HepG2 (cell line): Measurements from ENCODE around the gene TASP1. TPM values are rescaled to one million over a fixed set of nuclear protein-coding genes. Genes with fewer than 3 reads are reported as not detected.

Experiments
- BORCS8-MEF2B ChIP-seq: sonication (generic); formaldehyde crosslinking; IDR thresholded peaks from 2 replicates; pipeline ENCODE4 v1.8.0; 2022; ENCODE audit warnings: mild to moderate bottlenecking, missing genetic modification reagents
- CEBPB ChIP-seq: IDR thresholded peaks from 2 replicates; pipeline ENCODE4 v1.6.1; 2011; ENCODE audit warnings: low read depth, low read length, improper control_type of control experiment, borderline replicate concordance
- DR1 ChIP-seq: sonication (generic); formaldehyde crosslinking; IDR thresholded peaks from 2 replicates; pipeline ENCODE4 v1.8.0; 2021; ENCODE audit warnings: mild to moderate bottlenecking, missing genetic modification reagents, inconsistent platforms
- GPN1 ChIP-seq: sonication (generic); formaldehyde crosslinking; IDR thresholded peaks from 2 replicates; pipeline ENCODE4 v1.5.1; 2020; ENCODE audit warnings: missing genetic modification reagents, borderline replicate concordance
- HOXA3 ChIP-seq: sonication (generic); formaldehyde crosslinking; IDR thresholded peaks from 2 replicates; pipeline ENCODE4 v1.5.0; 2020; ENCODE audit warnings: missing genetic modification reagents
- NFKB2 ChIP-seq: sonication (generic); formaldehyde crosslinking; IDR thresholded peaks from 2 replicates; pipeline ENCODE4 v1.4.0; 2020; ENCODE audit warnings: missing genetic modification reagents, borderline replicate concordance
- RARG ChIP-seq: sonication (generic); formaldehyde crosslinking; IDR thresholded peaks from 2 replicates; pipeline ENCODE4 v1.4.0; 2020; ENCODE audit warnings: low read depth, mild to moderate bottlenecking, missing genetic modification reagents
- ZNF12 ChIP-seq: sonication (generic); formaldehyde crosslinking; IDR thresholded peaks from 2 replicates; pipeline ENCODE4 v1.5.0; 2020; ENCODE audit warnings: missing genetic modification reagents
- ZNF225 ChIP-seq: sonication (generic); formaldehyde crosslinking; IDR thresholded peaks from 2 replicates; pipeline ENCODE4 v1.4.0; 2020; ENCODE audit warnings: mild to moderate bottlenecking, missing genetic modification reagents
- ZNF296 ChIP-seq: sonication (generic); formaldehyde crosslinking; conservative IDR thresholded peaks from 2 replicates; pipeline ENCODE4 v1.5.0; 2020; ENCODE audit warnings: mild to moderate bottlenecking, missing genetic modification reagents
- ZNF337 ChIP-seq: sonication (generic); formaldehyde crosslinking; IDR thresholded peaks from 2 replicates; pipeline ENCODE4 v1.5.1; 2020; ENCODE audit warnings: missing genetic modification reagents, low read depth, mild to moderate bottlenecking, borderline replicate concordance
- polyA plus RNA-seq, 8 experiments: library from polyadenylated mRNA; depleted of rRNA in 3 of 8; stranded (reverse) in 7 of 8; unstranded in 1 of 8; fragments of >200 nt; fragmentation: Illumina TruSeq in 4 of 8; extraction: Trizol in 4 of 8; gene quantifications; 2 replicates each; pipeline versions ENCODE4 v1.2.1 to v1.2.3, GENCODE V29; 2011 to 2016; ENCODE audit warnings: low read depth in 4 of 8, missing spikeins in 1 of 8, mixed read lengths in 1 of 8; ENCODE audit not compliant: insufficient read depth in 1 of 8
- total RNA-seq, 5 experiments: library from RNA; depleted of rRNA; stranded (reverse); fragments of >200 nt; fragmentation: Illumina TruSeq; extraction: Trizol; gene quantifications; 2 replicates each; pipeline ENCODE4 v1.2.3, GENCODE V29; 2016; ENCODE audit warnings: low read depth in 1 of 5
- TF ChIP-seq, protein P1 (sequence below): sonication (generic); formaldehyde crosslinking; IDR thresholded peaks from 2 replicates; pipeline ENCODE4 v1.9.0; 2021; ENCODE audit warnings: missing genetic modification reagents, borderline replicate concordance
- TF ChIP-seq, protein P2 (sequence below): sonication (generic); formaldehyde crosslinking; IDR thresholded peaks from 2 replicates; pipeline ENCODE4 v1.5.1; 2020; ENCODE audit warnings: mild to moderate bottlenecking, missing genetic modification reagents, moderate library complexity
- TF ChIP-seq, protein P3 (sequence below), 2 experiments: sonication (generic) in 1 of 2; formaldehyde crosslinking in 1 of 2; IDR thresholded peaks; 2 replicates each; pipeline versions ENCODE4 v1.4.0 to v1.6.1; 2016 to 2020; ENCODE audit warnings: borderline replicate concordance in 1 of 2, low read depth in 1 of 2, mild to moderate bottlenecking in 1 of 2, missing genetic modification reagents in 1 of 2
- TF ChIP-seq, protein P4 (sequence below): sonication (generic); formaldehyde crosslinking; IDR thresholded peaks from 2 replicates; pipeline ENCODE4 v1.4.0; 2020; ENCODE audit warnings: missing genetic modification reagents
- TF ChIP-seq, protein P5 (sequence below): sonication (generic); formaldehyde crosslinking; IDR thresholded peaks from 2 replicates; pipeline ENCODE4 v1.4.0; 2020; ENCODE audit warnings: mild to moderate bottlenecking, missing genetic modification reagents, borderline replicate concordance

Gene TASP1
- total and polyA plus RNA-seq, 2 of the 13 experiments (the other 11 are each of a cell fraction or from before 2014, with no cell fraction given), result 10.0 to 25.2 TPM

DNA sequence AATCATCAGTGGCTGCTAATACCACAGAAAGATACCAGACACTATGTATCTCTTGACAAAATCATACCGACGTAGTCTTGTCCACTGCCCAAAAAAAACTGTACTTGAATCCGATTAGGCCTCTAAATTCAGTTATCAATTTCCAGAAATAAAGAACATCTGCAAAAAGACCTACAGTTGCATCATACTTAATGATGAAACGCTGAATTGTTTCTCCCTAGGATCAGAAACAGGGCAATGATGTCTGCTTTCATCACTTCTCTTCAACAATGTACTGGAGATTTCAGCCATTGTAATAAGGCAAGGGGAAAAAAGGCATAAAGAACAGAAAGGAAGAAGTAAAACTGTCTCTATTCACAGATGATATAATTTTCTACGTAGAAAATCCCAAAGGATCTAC is 152.0 kb downstream of the TASP1 start (continued):
- TF ChIP-seq, protein P1, sequence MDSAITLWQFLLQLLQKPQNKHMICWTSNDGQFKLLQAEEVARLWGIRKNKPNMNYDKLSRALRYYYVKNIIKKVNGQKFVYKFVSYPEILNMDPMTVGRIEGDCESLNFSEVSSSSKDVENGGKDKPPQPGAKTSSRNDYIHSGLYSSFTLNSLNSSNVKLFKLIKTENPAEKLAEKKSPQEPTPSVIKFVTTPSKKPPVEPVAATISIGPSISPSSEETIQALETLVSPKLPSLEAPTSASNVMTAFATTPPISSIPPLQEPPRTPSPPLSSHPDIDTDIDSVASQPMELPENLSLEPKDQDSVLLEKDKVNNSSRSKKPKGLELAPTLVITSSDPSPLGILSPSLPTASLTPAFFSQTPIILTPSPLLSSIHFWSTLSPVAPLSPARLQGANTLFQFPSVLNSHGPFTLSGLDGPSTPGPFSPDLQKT (CRISPR knock-in tag), result no peak
- TF ChIP-seq HOXA3 (CRISPR knock-in tag) (no peak), GPN1 (CRISPR knock-in tag) (no peak), RARG (CRISPR knock-in tag) (no peak), CEBPB (peak; percentile 72; the same call in 1 of the 2 replicates), NFKB2 (no peak), BORCS8-MEF2B (CRISPR knock-in tag) (no peak), ZNF296 (CRISPR knock-in tag) (no peak), ZNF225 (CRISPR knock-in tag) (no peak), ZNF337 (no peak), DR1 (CRISPR knock-in tag) (no peak), ZNF12 (no peak)
- TF ChIP-seq, protein P2, sequence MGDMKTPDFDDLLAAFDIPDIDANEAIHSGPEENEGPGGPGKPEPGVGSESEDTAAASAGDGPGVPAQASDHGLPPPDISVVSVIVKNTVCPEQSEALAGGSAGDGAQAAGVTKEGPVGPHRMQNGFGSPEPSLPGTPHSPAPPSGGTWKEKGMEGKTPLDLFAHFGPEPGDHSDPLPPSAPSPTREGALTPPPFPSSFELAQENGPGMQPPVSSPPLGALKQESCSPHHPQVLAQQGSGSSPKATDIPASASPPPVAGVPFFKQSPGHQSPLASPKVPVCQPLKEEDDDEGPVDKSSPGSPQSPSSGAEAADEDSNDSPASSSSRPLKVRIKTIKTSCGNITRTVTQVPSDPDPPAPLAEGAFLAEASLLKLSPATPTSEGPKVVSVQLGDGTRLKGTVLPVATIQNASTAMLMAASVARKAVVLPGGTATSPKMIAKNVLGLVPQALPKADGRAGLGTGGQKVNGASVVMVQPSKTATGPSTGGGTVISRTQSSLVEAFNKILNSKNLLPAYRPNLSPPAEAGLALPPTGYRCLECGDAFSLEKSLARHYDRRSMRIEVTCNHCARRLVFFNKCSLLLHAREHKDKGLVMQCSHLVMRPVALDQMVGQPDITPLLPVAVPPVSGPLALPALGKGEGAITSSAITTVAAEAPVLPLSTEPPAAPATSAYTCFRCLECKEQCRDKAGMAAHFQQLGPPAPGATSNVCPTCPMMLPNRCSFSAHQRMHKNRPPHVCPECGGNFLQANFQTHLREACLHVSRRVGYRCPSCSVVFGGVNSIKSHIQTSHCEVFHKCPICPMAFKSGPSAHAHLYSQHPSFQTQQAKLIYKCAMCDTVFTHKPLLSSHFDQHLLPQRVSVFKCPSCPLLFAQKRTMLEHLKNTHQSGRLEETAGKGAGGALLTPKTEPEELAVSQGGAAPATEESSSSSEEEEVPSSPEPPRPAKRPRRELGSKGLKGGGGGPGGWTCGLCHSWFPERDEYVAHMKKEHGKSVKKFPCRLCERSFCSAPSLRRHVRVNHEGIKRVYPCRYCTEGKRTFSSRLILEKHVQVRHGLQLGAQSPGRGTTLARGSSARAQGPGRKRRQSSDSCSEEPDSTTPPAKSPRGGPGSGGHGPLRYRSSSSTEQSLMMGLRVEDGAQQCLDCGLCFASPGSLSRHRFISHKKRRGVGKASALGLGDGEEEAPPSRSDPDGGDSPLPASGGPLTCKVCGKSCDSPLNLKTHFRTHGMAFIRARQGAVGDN, result no peak
- TF ChIP-seq, protein P3, sequence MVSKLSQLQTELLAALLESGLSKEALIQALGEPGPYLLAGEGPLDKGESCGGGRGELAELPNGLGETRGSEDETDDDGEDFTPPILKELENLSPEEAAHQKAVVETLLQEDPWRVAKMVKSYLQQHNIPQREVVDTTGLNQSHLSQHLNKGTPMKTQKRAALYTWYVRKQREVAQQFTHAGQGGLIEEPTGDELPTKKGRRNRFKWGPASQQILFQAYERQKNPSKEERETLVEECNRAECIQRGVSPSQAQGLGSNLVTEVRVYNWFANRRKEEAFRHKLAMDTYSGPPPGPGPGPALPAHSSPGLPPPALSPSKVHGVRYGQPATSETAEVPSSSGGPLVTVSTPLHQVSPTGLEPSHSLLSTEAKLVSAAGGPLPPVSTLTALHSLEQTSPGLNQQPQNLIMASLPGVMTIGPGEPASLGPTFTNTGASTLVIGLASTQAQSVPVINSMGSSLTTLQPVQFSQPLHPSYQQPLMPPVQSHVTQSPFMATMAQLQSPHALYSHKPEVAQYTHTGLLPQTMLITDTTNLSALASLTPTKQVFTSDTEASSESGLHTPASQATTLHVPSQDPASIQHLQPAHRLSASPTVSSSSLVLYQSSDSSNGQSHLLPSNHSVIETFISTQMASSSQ (IDR thresholded peaks at IDR 0.05; ENCODE audit: low read depth), result no peak
- TF ChIP-seq, protein P3 (CRISPR knock-in tag; IDR thresholded peaks at IDR 0.05; ENCODE audit: borderline replicate concordance), result no peak
- TF ChIP-seq, protein P4, sequence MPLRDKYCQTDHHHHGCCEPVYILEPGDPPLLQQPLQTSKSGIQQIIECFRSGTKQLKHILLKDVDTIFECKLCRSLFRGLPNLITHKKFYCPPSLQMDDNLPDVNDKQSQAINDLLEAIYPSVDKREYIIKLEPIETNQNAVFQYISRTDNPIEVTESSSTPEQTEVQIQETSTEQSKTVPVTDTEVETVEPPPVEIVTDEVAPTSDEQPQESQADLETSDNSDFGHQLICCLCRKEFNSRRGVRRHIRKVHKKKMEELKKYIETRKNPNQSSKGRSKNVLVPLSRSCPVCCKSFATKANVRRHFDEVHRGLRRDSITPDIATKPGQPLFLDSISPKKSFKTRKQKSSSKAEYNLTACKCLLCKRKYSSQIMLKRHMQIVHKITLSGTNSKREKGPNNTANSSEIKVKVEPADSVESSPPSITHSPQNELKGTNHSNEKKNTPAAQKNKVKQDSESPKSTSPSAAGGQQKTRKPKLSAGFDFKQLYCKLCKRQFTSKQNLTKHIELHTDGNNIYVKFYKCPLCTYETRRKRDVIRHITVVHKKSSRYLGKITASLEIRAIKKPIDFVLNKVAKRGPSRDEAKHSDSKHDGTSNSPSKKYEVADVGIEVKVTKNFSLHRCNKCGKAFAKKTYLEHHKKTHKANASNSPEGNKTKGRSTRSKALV, result no peak
- TF ChIP-seq, protein P5, sequence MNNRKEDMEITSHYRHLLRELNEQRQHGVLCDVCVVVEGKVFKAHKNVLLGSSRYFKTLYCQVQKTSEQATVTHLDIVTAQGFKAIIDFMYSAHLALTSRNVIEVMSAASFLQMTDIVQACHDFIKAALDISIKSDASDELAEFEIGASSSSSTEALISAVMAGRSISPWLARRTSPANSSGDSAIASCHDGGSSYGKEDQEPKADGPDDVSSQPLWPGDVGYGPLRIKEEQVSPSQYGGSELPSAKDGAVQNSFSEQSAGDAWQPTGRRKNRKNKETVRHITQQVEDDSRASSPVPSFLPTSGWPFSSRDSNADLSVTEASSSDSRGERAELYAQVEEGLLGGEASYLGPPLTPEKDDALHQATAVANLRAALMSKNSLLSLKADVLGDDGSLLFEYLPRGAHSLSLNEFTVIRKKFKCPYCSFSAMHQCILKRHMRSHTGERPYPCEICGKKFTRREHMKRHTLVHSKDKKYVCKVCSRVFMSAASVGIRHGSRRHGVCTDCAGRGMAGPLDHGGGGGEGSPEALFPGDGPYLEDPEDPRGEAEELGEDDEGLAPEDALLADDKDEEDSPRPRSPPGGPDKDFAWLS (CRISPR knock-in tag), result no peak
